GM18502 (cell line): ENCODE data around the gene CDH23.

Experiments
- ATAC-seq: cut with Tn5 transposase; IDR thresholded peaks from one replicate; pipeline ENCODE4 v1.9.1; 2021; ENCODE audit warnings: mild to moderate bottlenecking; ENCODE audit not compliant: unreplicated experiment, poor library complexity

The CDH23 gene

DNA sequence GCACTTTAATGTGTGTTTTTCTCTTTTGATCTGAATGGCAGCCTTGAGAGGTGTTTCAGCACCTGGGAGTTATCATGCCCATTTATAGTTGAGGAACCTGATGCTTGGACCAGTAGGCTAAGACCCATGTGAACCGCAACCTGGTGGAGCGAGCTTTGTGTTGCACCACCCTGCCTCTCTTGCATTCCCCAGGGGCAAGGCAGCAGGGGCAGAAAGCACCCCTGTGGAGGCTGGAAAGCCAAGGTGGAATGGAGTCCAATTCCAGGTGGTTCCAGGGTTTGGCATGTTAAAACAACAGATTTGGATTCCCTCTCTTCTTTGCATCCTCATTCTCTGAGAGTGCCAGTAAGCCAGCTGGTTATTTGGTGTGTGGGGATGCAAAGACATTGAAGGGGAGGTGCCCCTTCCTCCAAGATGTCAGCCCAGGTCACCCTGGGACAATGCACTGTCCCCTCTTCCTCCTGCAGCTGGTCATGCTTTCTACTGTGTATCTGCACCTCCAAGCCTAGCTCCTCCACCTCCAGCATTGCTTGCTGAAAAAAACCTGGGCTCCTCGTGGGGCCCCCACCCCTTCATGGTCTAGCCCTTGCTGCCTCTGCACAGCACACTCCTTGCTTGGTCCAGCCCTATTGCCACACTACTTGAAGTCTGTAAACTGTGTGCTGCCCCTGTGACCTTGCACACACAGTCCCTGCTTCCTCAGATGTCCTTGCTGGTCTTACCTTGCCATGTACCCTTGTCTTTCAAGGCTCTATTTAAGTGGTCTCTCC lies 5.6 kb upstream of the CDH23 start:
- ATAC-seq: no peak

DNA sequence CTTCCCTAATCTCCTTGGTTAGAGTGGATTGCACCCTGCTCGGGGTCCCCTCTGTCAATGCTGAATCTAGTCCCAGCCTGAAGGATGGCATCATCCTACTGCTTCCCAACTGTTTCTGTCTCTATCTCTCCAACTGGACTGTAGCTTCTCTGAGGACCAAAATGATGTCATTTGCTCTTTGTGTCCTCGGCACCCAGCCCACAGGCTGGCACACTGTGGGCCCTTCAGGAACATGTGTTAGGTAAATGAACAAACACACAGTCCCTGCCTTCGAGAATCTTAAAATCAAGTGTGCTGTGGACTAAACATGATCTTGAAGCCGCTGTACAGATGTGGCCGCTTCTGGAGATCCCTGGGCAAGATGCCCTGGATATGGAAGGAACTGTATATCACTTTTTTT lies 5.0 kb upstream of the CDH23 start:
- ATAC-seq: no peak

DNA sequence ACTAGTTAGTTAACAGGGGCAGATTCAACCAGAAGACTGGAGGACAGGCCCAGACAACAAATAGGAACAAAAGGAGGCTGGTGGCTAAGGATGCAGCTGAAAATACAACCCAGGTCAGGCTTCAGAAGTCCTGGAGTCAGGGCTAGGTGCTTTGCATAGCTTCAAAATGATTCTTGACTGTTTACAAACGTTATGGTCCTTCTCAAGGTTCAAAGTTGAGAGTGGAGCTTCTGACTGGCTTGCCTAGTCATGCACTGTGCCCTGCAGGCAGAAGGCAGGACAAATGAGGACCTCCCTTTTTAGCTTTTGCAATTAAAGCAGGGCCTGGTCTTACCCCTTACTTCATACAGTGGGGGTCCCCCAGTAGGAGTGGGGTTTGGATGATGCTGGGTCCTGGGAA lies 4.4 kb upstream of the CDH23 start:
- ATAC-seq: no peak

DNA sequence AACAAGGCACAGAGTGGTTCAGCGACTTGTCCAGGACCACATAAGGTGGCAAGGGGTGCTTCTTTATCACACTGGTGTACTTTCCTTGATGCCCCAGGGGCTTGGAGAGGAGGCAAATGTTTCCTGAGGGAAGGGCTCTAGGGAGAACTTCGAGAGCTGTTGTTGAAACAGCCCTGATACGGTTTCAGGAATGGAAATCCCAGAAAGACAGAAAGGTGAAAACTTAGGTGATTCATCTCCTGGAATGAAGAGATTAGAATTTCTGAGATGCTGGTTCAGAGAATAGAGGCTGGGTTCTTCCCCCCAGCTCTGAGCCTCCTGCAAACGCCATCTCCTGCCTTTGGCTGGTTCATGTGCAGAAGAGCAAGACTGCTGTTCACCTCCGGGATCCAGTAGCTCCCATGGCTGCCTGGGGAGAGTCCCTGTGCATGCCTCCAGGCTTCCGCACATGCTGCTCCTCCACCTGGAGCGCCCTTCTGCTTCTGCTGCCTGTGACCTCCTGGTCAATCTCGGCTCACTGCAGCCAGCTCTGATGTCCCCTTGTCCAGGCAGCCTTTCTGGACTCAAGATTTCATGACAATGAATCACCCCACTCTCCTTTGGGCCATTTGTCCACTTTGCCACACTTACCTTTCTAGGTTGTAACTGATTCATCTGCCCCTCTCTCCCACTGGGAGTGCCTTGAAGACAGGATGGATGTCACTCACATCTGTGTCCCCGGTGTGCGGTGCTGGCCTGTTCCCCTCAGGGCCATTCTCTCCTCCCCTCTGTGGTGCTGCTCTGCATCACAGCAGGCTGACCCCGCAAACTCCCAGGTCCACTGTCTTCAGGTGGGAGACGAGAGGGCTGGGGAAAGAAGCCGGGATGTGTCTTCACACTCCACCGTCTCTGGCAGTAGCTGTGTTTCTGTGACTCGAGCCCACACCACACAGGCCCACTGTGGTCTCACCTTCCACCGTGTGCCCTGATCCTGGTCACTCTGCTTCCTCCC lies 3.6 kb upstream of the CDH23 start:
- no peak for ATAC-seq

DNA sequence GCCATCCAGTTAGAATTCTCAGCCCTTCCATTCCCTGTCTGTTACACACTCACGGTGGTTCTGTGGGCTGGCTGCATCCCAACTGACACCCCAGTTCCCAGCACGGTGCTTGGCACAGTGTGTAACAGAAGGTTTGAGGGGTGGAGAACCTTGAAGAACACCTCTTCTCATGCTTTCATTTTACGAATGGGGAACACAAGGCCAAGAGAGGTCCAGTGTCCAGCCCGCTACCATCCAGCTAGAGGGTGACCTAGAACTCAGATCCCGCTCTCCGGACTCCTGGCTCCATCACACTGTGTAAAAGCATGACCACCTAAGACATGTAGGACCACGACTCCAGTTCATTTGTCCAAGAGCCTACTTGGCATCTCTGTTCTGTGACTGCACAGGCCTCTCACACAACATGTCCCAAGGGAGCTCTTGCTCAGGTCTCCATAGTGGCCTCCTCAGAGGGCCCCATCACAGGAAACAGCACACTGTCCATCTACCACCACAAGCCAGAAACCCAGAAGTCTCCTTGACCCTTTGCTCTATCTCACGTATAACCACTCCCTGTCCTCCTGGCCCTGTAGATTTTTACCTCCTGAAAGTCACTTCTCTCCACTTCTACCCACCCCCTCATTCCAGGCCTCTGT lies 2.8 kb upstream of the CDH23 start:
- ATAC-seq: no peak

DNA sequence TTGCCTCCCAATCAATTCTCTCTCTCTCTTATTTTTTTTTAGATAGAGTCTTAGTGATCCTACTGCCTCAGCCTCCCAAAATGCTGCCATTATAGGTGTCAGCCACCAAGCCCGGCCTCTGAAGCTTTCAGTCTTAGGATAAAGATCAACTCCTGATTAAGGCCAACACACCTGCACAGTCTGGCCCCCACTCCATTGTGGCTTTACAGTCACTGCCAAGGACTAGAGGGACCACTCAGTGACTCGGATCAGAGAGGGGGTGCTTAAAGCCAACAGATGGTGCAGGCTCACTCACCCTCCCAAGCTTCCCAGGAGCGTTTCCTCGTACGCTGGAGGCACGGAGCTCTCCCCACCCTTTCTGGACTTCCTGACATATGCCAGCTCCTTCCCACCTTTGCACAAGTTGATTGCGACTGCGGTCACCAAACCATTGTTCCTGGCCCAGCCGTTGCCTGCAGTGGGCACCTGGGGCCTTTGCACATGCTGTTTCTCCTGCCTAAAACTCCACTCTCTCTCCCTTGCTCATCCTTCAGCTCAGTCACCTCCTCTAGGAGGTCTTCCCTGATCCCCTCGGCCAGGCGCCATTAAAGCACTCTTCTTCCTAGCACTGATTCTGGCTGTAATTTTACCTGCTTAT lies 1.7 kb upstream of the CDH23 start:
- ATAC-seq: no peak

DNA sequence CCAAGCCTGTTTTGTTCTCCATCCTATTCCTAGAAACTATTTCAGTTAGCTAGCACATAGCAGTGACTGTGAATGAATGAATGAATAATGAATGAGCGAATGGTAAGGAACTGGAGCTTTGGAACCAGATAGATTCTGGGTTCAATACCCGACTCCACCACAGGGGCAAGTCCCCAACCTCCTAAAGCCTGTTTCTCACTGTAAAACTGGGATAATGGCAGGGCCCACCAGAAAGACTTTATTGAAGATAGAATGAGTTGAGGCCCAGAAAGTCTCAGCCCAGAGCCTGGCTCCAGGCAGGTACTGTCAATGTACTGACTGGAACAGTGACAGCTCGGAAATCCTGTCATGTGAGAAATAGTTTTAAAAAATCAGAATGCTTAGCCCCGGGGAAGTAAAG lies 1.1 kb upstream of the CDH23 start:
- no peak for ATAC-seq

DNA sequence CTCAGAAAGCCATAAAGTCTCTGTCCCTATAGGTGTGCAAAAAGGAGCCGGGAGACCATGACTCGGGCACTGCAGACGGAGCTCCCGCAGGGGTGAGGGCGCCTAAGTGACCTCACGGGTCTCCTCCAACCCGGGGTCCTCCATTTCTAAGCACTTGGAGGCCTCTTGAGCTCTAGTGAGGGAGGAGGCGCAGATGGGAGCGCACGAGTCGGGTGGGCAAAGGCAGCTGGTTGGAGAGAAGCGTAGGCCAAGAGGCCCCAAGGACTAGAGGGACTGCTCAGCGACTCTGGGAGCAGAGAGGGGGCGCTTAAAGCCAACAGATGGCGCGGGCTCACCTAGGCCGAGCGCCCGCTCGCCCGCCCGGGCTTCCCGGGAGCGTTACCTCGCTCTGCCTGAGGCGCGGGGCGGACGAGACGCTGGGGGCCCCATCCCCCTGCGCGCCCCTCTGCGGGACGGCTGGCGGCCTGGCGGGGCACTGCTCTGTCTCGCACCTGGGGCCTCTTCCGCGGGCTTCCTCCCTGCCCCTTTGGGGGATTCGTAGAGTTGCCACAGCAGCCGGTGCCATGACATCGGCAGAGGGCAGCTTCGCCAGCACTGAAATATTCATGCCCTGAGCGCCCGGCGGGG lies 523 bp upstream of the CDH23 start:
- ATAC-seq: no peak

DNA sequence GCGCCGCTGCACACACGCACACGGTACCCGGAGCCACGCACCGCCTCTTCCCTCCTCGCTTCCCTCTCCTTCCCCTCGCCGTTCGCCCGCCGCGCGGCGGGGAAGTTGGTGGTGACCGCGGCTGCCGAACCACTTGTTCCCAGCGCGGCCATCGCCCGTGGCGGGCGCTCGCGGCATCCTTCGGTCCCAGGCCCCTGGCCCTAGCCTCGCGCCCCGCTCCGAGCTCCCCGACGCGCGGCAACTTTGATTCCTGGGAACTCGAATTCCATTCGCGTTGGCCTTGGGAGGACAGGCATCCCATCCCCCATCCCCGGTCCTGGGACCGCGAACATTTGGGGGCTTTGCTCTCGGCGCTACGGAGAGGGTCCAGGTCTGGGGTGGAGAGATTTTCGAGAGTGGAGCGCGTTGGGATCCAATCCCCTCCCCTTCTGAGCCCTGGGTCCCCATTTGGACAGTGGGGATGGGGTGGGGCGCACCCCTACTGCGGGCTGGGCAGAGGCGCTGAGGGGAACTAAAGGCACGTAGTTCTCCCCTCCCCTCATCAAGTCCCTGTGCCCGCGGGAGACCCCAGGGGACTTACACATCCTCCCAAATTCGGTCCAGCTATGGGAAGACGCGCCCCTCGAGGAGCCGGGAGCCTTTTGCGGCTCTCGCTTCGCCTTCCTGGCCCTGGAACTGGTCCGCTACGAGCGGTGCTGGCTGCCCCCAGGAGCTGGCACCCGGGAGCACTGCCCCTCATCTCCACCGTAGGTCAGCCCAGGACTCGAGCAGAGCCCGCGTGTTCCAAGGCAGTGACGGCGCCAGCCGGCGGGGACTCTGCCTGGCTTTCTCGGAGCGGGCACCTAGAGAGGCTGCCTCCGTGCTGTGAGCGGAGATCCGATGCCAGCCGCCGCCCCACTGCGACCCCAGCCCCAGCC lies 834 bp downstream of the CDH23 start:
- ATAC-seq: no peak

DNA sequence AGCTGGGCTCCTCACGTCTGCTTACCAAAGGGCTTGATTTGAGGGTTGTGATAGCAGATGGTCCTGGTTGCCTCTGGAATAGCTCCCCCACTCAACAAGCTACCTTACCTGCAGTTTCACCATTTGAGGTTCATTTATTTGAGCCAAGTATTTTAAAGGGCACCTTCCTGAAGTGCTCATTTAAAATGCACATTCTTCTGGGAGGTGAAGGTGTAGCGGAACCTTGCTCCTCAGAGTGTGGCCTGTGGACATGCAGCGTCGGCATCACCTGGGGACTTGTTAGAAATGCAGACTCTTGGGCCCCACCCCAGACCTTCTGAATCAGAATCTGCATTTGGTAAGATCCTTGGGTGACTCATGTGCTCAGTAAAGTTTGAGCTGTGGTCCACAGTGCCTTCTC lies 2.3 kb downstream of the CDH23 start:
- ATAC-seq: no peak

DNA sequence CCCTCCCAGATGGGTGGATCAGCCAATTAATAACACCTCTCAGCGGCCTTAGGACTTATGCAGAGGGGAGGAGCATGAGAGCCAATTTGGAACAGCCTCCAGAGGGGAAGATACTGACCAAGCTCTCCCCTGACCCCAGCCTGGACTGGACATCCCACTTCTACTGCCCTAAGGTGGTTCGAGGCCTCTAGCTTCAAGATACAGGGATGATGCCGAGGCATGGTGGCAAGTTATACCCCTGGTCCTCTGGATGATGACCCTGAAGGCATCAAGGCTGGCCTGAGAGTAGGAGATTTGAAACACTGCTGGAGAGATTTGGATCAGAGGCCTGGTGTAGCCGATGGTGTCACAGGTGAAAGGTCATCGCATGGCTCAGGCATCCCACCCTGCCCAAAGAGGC lies 3.2 kb downstream of the CDH23 start:
- no peak for ATAC-seq

DNA sequence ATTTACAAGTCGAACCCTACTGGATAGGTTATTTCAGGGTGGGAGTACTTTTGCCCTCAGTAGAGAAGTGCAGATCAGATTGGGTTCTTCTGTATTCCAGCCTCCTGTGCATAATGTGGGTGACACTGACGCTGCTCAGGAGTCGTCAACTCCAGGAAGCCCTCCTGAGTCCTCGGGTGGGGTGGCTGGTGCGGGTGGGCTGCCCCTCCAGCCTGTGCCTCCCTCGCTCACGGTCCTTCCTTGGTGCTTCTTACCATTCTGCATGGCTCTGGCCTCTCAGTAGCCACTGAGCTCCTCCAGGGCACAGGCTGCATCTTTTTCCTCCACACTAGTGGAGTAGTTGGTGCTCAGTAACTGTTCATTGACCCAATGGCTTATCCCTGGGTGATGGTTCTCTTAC lies 4.3 kb downstream of the CDH23 start:
- ATAC-seq: no peak

DNA sequence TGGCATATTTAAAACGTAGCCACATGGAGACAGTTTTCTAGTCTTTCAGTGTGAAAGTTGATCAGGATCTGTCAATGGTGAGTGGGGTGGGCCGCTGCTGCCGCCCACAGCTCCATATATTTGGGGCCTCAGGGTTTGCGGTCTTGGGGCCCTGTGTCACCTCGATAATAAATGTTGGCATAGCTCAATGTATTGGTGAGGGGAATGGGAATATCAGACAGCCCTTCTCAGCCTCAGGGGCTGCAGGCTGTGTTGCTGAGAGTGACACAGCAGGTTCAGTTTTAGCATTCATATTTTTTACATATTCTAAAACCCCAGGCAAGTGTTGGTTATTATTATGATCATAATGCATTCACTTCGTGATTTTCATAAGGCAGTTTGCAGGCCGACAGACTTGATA lies 5.3 kb downstream of the CDH23 start:
- ATAC-seq: no peak

DNA sequence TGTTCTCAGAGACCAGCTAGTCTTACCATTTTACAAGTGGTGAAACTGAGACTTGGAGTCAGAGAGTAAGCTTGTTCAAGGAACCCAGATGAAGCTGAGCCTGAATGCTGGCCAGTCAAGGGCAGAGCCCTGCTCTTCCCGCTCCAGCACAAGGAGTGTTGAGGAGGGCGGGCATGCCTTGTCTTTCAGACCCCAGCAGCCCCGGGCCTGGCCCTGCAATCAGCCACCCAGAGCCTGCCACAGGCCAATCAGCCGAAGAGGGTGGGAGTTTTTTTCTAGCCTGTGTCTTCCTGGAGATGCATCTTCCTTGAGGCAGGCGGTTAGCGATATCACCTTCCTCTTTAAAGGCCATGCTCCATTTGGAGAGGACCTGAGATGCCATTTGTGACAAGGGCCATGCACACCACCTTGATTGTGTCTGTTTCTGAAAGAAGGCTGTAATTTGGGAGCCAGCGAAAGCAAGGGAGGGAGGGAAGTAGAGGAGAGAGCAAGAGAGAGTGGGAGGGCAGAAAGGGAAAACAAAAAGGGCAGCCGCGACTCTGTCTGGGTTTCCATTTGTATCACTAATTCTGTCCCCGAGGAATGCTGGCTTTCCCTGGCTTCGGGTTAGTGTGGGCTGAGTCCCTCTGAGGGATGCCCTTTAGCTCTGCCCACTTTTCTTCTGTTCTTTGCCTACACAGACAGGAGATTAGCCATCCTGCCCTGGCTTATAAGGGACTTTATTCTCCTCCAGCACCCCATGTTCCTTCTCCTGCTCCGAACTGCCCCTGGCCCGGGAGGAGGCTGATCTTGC lies 8.0 kb downstream of the CDH23 start:
- ATAC-seq: no peak

DNA sequence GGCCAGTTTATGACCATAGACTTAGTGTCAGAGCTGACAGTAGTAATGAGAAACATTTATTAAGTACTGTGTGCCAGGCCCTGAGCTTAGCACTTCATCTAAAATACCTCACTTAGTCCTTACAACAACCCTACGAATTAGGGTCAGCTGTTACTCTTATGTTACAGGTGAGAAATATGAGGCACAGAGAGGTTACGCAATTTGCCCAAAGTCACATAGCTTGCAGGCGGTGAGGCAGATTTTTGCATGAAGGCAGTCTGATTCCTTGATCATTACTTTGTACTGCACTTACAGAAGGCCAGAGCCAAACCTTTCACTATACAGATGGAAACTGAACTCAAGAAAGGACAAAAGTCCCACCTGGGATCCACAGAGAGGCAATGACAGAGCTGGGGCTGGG lies 10.2 kb downstream of the CDH23 start:
- ATAC-seq: no peak

DNA sequence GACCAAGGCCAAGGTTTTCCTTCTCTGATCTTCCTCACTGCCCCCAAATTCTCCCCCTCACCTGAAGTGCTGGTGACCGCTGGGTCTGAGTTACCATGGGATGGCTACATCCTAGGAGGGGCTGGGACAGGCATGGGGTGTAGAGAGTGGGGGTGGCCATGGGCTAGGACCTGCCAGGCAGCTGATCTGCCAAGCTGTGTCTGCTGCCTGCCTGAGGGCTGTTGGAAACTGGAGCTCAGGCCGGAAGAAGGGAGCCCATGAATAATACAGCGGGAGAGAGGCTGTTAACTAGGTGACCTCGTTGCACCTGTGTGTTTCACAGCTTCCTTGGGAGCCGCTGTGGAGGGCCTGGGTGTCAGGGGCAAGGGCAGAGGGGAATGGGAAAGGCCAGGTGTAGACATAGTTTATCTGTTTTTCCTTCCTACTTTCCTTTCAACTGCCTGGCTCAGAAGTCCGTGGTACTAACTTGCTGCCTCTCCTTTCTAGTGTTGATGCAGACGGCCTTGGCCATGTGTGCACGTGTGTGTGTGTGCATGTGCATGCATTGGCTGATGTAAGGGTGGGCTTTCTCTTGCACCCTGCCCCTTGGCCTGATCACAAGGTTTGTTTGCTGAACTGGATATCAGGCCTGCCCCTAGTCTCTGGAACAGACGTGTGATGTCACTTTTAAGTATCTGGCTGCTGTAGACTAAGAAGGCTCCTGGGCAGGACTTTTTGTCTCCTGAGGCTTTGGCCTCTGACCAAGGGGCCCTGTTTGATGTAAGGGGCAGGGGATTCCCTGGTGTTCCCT lies 11.9 kb downstream of the CDH23 start:
- no peak for ATAC-seq

DNA sequence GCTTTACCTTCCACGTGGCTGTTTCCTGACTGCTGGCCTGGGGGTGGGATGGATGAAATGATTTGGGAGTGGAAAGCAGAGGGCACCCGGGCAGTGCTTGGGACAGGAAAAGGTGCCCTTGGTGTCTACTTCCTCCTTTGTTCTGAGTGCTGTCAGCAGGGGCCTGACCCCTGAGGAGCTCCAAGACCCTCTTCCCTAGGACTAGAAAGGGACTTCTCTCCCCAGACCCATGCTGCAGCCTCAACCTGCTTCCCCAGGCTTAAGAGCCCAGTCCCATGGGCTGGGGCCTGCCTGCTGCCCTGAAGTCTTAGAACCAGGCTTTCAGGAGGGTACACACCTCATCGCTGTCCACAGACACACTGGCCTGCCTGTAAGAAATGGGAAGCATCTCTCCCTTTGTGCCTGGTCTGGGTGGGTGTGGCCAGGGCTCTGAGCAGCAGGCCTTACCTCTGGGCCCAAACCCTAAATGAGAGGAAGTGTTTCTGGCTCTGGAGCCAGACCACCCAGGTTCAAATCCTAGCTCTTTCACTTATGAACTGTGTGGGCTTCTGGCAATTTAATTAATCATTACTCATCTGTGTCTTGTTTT lies 12.9 kb downstream of the CDH23 start:
- no peak for ATAC-seq
